HG03095 (cell line): ENCODE results near the gene SLC35D2.
"Not testable (repeated sequence)": the region's sequence is repeated elsewhere in the genome, so short reads cannot be mapped to it uniquely, and the experiment has no call there.

ENCODE experiments used
- ATAC-seq: cut with Tn5 transposase; IDR thresholded peaks from one replicate; pipeline ENCODE4 v1.9.1; 2021; ENCODE audit warnings: moderate library complexity; ENCODE audit not compliant: unreplicated experiment

SLC35D2 gene

DNA sequence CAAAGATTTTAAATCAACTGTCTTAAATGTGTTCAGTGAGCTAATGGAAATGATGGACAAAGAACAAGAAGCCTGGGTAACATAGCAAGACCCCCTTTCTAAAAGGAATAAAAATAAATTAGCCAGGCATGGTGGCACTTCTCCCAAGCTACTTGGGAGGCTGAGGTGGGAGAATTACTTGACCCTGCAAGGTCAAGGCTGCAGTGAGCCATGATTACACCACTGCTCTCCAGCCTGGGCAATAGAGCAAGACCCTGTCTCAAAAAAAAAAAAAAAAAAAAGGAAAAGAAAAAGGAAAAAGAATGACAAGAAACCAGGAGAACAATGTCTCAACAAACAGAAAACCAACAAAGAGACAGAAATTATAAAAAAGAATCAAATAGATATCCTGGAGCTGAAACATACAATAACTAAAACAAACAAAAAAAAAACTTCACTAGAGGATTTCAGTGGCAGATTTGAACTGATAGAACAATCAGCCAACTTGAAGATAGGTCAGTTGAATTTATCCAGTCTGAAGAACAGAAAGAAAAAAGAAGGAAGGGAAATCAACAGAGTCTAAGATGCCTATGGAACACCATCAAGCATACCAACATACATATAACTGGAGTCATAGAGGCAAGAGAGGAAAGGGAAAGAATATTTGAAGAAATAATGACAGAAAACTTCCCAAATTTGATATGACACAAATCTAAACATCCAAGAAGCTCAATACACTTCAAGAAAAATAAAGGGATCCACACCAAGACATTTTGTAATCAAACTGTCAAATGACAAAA lies 16.8 kb upstream of the SLC35D2 start:
- no peak for ATAC-seq

GRCh38 chr9:96399325-96399633 lies 15.8 kb upstream of the SLC35D2 start:
- ATAC-seq = no peak

DNA sequence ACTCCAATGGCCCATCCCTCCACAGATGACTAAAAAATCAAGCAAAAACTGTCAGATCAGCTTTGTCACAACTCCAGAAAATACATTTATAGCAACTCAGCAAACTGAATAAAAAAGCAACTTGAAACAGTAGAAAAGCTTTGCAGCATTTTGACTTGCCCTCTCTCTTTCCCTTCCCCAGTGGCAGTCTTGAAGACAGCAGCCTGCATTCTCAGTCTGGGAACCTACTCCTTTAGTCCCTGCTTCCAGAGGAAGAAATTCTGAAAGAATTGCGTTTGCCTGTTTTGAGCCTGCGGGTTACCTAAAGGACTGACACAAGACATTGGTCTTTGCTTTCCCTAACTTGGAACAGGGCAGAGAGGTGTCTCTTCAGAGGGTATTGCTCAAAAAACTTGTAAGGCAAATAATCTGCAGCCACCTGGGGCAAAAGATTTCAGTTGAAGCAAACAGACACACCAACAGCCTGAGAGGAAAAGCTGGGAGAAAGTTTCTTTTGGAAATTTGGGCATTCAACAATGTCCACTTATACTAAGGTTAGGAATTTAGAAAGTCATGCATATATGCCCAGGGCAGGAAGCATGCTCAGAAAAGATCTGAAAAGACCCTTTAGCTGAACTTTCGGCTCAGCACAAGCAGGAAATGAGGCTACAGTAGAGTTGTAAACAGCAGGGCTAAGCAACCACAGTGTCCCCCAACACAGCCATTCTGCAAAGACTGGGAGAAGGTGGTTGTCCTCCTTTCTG lies 15.2 kb upstream of the SLC35D2 start:
- peak; percentile 65 for ATAC-seq

- ATAC-seq = no peak
Measured at GRCh38 chr9:96395964-96396363, 12.5 kb upstream of the SLC35D2 start.

GRCh38 chr9:96394832-96395496 lies 11.5 kb upstream of the SLC35D2 start:
- no peak for ATAC-seq

- no peak for ATAC-seq
Measured at GRCh38 chr9:96392263-96392662, 8.8 kb upstream of the SLC35D2 start.

- ATAC-seq = no peak
Measured at GRCh38 chr9:96391021-96391765, 7.7 kb upstream of the SLC35D2 start.

DNA sequence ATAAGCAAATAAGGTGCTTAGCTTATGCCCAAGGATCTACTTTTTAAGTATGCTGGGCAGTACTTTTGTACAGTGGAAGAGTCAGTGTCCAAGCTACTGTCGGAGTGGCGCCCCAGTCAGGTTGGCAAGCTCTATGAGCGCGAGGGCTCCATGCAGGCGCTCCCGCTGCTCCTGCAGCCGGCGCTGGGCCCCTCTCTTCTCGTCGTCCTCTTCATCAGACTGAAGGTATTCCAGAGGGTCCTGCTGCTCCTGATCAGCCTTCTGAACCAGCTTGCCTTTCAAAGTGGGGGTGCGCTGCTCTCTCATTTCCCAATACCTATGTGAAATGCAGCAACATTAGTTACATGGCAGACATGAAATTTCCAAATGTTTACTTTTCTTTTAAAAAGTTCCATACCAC lies 4.6 kb upstream of the SLC35D2 start:
- ATAC-seq = no peak

GRCh38 chr9:96386157-96386556 lies 2.6 kb upstream of the SLC35D2 start:
- ATAC-seq = no peak

DNA sequence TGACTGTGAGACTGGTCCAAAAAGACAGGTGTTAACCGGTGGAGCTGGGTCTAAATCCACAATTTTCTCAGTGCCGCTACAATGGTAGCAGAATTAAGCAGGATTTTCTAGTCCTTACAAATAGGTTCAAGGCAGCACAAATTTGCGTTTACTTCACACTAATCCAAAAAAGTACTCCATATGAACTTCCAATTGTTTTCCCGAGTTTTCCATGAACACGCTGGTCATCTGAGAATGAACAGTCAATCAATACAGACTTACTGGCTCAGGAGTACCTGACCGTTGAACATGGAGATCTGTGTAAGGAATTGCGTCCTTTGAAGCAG lies 709 bp downstream of the SLC35D2 start:
- ATAC-seq = no peak

GRCh38 chr9:96382175-96382574 lies 1.3 kb downstream of the SLC35D2 start:
- ATAC-seq = no peak

DNA sequence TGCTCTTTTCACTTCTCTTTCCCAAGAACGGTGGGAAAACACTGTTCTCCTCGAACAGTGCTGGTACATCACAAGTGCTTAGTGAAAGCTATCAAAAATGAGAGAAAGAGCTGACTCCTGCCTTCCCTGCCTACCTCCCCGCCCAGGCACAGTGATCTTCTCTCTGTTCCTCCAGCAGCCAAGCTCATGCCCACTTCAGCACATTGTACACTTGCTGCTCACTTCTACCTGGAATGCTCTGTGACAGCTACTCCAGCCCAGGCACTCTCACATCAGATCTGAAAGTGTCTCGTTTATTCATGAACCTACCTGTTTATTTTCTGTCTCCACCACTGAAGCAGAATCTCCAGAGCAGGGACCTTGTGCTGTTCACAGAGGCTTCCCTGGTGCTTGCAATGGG lies 1.8 kb downstream of the SLC35D2 start:
- ATAC-seq = no peak

DNA sequence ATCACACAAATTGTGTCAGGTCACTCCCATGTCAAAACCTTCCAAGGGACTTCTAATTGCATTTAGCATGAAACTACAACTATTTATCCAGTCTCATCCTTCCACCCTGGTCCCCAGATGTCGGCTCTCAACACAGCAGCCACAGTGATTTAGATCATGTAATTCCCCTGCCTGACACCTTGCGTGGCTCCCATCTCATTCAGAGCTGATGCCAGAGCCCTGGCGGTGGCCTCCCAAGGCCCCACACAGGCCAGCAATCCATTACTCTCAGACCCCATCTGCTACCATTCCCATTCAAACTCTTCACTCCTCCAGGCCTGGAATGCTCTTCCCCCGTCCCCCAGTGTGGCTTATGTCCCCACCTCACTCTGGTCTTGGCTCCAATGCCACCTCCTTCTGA lies 2.4 kb downstream of the SLC35D2 start:
- ATAC-seq = no peak

GRCh38 chr9:96379461-96379860 lies 4.0 kb downstream of the SLC35D2 start:
- no peak for ATAC-seq

GRCh38 chr9:96378187-96378586 lies 5.3 kb downstream of the SLC35D2 start:
- ATAC-seq = no peak

DNA sequence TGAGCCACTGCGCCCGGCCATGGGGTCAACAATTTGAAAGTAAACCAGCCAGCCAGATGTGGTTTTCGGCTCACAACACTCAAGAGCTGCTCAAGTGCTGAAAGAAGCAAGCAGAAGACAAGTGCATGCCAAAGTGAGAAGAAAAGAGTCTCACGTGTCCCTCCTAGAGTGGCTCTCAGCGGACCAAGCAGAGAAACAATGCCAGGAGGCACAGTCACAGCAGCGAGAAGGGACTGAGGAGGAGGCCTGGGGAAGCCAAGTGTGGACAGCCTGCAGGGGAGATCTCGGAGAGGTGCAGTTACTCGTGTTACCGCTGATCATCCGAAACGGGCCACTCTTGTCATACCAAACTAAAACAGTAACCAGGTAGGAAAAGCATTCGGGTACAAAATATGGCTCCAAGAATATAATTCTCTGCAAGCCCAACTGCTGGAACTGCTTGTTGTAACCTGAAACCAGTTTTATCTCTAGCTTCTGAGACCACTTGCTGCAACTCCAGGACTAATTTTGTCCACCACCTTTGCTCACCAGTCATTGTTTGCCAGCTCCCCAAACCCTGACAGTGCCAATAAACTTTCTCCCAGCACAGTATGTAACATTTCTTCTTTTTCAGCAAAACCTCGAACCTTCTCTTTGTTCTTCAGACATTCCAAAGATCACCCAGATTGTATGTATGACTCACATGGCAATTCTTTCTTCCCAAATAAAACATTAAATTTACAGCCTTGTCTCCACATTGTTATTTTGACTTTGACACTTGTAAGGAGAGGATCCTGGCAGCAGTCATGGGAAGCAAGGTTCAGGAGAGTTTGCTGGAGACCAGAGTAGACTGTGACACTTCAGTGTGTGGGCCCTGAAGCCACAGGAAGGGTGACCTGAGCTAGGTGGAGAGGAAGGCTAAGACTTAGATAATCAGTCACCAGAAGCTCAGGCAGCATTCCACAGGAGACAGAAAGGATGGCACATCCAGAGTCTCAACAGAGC lies 6.3 kb downstream of the SLC35D2 start:
- no peak for ATAC-seq

DNA sequence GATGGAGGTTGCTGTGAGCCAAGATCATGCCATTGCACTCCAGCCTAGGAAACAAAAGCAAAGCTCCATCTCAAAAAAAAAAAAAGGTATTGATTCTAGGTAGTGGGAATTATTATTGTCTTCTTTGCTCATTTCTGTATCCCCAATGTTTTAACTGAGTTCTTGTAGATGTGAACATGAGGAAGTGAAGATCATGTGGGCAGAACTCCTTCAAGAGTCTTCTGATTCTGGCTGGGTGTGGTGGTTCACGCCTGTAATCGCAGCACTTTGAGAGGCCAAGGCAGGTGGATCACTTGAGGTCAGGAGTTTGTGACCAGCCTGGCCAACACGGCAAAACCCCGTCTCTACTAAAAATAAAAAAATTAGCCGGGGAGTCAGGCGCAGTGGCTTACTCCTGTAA lies 8.0 kb downstream of the SLC35D2 start:
- not testable (repeated sequence) for ATAC-seq

GRCh38 chr9:96367943-96368342 lies 15.6 kb downstream of the SLC35D2 start:
- ATAC-seq = no peak

GRCh38 chr9:96363175-96363967 lies 20.1 kb downstream of the SLC35D2 start:
- ATAC-seq = no peak

- not testable (repeated sequence) for ATAC-seq
Measured at GRCh38 chr9:96362119-96362518, 21.4 kb downstream of the SLC35D2 start.
